ENCODE results near the gene CENPN. TPM values are rescaled to one million over a fixed set of nuclear protein-coding genes. Genes with fewer than 3 reads are reported as not detected.

The CENPN gene
- total and polyA plus RNA-seq, 2 of the 13 experiments (the other 11 are each of a cell fraction or from before 2014, with no cell fraction given): 29.7 to 129 TPM

GRCh38 chr16:81000873-81001272 lies 6.1 kb upstream of the CENPN start:
- Histone ChIP-seq H4K20me1 (ENCODE audit: insufficient read depth, low read length) (peaks cover 12% of the 10 kb centered on the region), H3K4me1 (ENCODE audit: insufficient read depth, low read length) (peaks cover 72% of the 10 kb centered on the region), H3K36me3 (replicated peaks in 1 of 2; ENCODE audit: control insufficient read depth in 1 of 2, insufficient read depth in 2 of 2, low read length in 2 of 2) (no peaks in the 10 kb centered on the region), H3K4me2 (ENCODE audit: low read depth, low read length) (no peak overlapping the region), H3K9me3 (ENCODE audit: low read length) (no peaks in the 10 kb centered on the region; the same call in 1 of the 2 replicates), H3K79me2 (ENCODE audit: insufficient read depth, low read length) (peaks cover 98% of the 10 kb centered on the region), H3K27ac (ENCODE audit: extremely low read length, insufficient read depth, low read length) (no peak overlapping the region), H2AFZ (ENCODE audit: low read length) (no peak overlapping the region), H3K9ac (ENCODE audit: insufficient read depth, low read depth, low read length) (no peak overlapping the region), H3K27me3 (ENCODE audit: control insufficient read depth in 1 of 2, insufficient read depth in 2 of 2, low read length in 2 of 2) (no peaks in the 10 kb centered on the region; a peak in 1 of 5 replicates), H3K4me3 (replicated peaks in 1 of 3; ENCODE audit: insufficient read depth in 1 of 3, low read depth in 2 of 3, low read length in 3 of 3) (no peak overlapping the region)
- in situ Hi-C loops (cut with HindIII; ENCODE audit: extremely low pct_ligation_motif_present, low pct_unique_long_range_greater_than_20kb) (no loop called here), intact Hi-C loops (cut with micrococcal nuclease; ENCODE audit: unreplicated experiment) (no loop called here)
- BruUV-seq (replicated peaks): no TSS peak
- TF ChIP-seq ELF4 (CRISPR knock-in tag; IDR thresholded peaks at IDR 0.05; ENCODE audit: borderline replicate concordance) (no peak), RCOR2 (CRISPR knock-in tag; IDR thresholded peaks at IDR 0.05) (peak; percentile 43; the same call in 1 of the 2 replicates)
- ATAC-seq (no peak), DNase-seq (ENCODE audit: low spot score) (no peak), FAIRE-seq (no peak)
- ChIA-PET POLR2A (no interaction called here), CTCF (ENCODE audit: low intra/inter-chr PET ratio, low total read pairs) (no interaction called here)
- 96% methylated on average over 3 of the region's 3 CpGs for WGBS (ENCODE audit: low lambda C conversion rate)

- WGBS (ENCODE audit: low lambda C conversion rate): 79% methylated on average over 5 of the region's 5 CpGs
- intact Hi-C loops (cut with micrococcal nuclease; ENCODE audit: unreplicated experiment): no loop called here
- no peak overlapping the region for H3K27ac ChIP-seq (ENCODE audit: extremely low read length, insufficient read depth, low read length)
- H3K27me3 ChIP-seq (ENCODE audit: control insufficient read depth in 1 of 2, insufficient read depth in 2 of 2, low read length in 2 of 2): no peaks in the 10 kb centered on the region; a peak in 1 of 5 replicates
- H3K4me2 ChIP-seq (ENCODE audit: low read depth, low read length): no peak overlapping the region
- ChIA-PET CTCF (ENCODE audit: low intra/inter-chr PET ratio, low total read pairs) (no interaction called here), POLR2A (no interaction called here)
- peaks cover 17% of the 10 kb centered on the region for H4K20me1 ChIP-seq (ENCODE audit: insufficient read depth, low read length)
- H3K4me3 ChIP-seq (replicated peaks in 1 of 3; ENCODE audit: insufficient read depth in 1 of 3, low read depth in 2 of 3, low read length in 3 of 3): no peak overlapping the region
- ATAC-seq (no peak), FAIRE-seq (no peak), DNase-seq (ENCODE audit: low spot score) (no peak)
- no peak for TF ChIP-seq BORCS8-MEF2B (CRISPR knock-in tag; IDR thresholded peaks at IDR 0.05)
- TF ChIP-seq CEBPB (IDR thresholded peaks at IDR 0.05; ENCODE audit: borderline replicate concordance, low read depth, low read length): 0 out of 2 replicates have a peak, but pooled peaks have one; percentile 26
- in situ Hi-C loops (cut with HindIII; ENCODE audit: extremely low pct_ligation_motif_present, low pct_unique_long_range_greater_than_20kb): no loop called here
- H3K79me2 ChIP-seq (ENCODE audit: insufficient read depth, low read length): peaks cover 98% of the 10 kb centered on the region
- no TSS peak for BruUV-seq (replicated peaks)
- no peak overlapping the region for H3K9ac ChIP-seq (ENCODE audit: insufficient read depth, low read depth, low read length)
- H3K9me3 ChIP-seq (ENCODE audit: low read length): no peaks in the 10 kb centered on the region; the same call in 1 of the 2 replicates
- H3K36me3 ChIP-seq (replicated peaks in 1 of 2; ENCODE audit: control insufficient read depth in 1 of 2, insufficient read depth in 2 of 2, low read length in 2 of 2): no peaks in the 10 kb centered on the region
- peaks cover 72% of the 10 kb centered on the region for H3K4me1 ChIP-seq (ENCODE audit: insufficient read depth, low read length)
- no peak overlapping the region for H2AFZ ChIP-seq (ENCODE audit: low read length)
Measured at GRCh38 chr16:81001330-81001729, 5.7 kb upstream of the CENPN start.

All from HepG2 (cell line).